ENCODE data around the gene IFNGR2.
A peak's percentile ranks its signal among the peaks of the same experiment; 100 is the strongest.
"Not testable (repeated sequence)": the region's sequence is repeated elsewhere in the genome, so short reads cannot be mapped to it uniquely, and the experiment has no call there.

The IFNGR2 gene

DNA sequence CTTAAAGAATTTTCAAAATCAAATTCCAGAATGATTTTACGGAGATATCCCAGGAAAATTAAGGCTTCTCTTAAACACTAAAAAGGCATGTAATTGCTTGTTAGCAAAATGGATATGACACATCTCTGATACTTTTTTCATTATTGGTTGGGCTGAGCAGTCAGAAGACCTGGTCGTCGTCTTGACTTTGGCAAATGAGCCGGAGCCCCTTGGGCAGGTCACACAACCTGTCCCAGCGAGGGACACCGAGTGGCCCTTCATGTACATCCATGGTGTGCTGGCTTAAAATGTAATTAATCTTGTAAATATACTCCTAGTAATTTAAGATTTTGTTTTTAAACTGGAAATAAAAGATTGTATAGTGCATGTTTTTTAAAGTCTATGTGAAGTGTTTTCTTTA, 33.9 kb downstream of the IFNGR2 start:
- DNase-seq (ENCODE audit: low read depth): no peak

- DNase-seq (ENCODE audit: low read depth): no peak
These were observed 38.6 kb downstream of the IFNGR2 start for GRCh38 chr21:33441489-33442477.

DNA sequence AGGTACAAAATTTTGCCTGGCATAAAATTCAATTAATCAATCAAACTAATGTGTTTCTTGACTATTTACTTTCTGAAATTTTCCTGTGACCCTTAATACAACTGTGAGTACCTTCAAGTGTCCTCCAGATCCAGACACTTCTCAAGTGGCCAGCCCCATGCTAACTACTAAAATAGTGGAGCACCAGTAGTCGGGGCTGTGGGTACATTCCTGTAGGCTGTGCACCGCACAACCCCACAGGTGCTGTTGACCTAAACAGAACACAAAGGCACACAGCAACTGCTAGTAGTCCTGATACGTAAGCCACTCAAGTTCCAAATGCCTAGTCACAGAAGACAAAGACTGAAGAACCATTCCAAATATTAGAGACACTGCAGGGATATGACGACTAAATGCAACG, 40.0 kb downstream of the IFNGR2 start:
- no peak for DNase-seq (ENCODE audit: low read depth)

GRCh38 chr21:33444499-33444898, 41.3 kb downstream of the IFNGR2 start:
- DNase-seq (ENCODE audit: low read depth): no peak

- not testable (repeated sequence) for DNase-seq (ENCODE audit: low read depth)
These were observed 43.4 kb downstream of the IFNGR2 start for GRCh38 chr21:33446620-33447019.

GRCh38 chr21:33449616-33450015, 46.4 kb downstream of the IFNGR2 start:
- no peak for DNase-seq (ENCODE audit: low read depth)

- no peak for DNase-seq (ENCODE audit: low read depth)
These were observed 48.4 kb downstream of the IFNGR2 start for GRCh38 chr21:33451634-33452071.

GRCh38 chr21:33452362-33452761, 49.1 kb downstream of the IFNGR2 start:
- DNase-seq (ENCODE audit: low read depth): no peak

- no peak for DNase-seq (ENCODE audit: low read depth)
These were observed 52.7 kb downstream of the IFNGR2 start for GRCh38 chr21:33455686-33456446.

GRCh38 chr21:33458861-33459260, 55.6 kb downstream of the IFNGR2 start:
- no peak for DNase-seq (ENCODE audit: low read depth)

GRCh38 chr21:33461538-33462250, 58.5 kb downstream of the IFNGR2 start:
- no peak for DNase-seq (ENCODE audit: low read depth)

DNA sequence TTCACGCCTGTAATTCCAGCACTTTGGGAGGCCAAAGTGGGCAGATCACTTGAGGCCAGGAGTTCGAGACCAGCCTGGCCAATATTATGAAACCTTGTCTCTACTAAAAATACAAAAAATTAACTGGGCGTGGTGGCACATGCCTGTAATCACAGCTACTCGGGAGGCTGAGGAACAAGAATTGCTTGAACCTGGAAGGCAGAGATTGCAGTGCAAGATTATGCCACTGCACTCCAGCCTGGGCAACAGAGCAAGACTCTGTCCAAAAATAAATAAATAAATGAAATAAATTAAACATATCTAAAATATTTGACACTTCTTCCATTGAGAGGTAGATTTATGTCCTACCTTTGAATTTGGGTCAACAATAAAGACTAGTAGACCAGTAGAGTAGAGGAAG, 66.0 kb downstream of the IFNGR2 start:
- not testable (repeated sequence) for DNase-seq (ENCODE audit: low read depth)

DNA sequence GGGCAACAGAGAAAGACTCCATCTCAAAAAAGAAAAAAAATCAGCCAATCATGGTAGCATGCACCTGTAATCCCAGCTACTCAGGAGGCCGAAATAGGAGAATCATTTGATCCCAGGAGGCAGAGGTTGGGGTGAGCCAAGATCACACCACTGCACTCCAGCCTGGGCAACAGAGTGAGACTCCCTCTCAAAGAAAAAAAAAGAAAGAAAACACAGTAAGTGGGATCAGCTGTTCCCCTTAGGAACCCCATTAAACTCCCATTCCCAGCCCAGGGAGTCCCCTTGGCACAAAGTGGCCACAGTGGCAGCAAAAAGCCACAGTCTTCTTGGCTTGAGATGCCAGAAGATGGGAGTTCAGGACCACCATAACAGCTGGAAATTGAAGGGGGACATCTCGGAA, 67.5 kb downstream of the IFNGR2 start:
- DNase-seq (ENCODE audit: low read depth): no peak

- no peak for DNase-seq (ENCODE audit: low read depth)
These were observed 70.1 kb downstream of the IFNGR2 start for GRCh38 chr21:33473344-33473743.

DNA sequence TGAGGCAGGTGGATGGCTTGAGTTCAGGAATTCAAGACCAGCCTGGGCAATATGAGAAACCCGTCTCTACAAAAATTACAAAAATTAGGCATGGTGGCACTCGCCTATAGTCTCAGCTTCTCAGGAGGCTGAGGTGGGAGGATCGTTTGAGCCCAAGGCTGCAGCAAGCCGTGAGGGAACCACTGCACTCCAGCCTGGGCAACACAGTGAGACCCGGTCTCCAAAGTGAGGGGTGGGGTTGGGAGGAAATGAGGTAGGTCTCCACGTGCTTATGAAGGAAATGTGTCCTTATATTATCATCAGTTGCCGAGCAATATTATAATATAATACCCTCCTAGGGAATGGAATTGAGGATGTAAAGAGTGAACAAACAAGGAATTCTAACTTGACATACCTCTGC, 73.9 kb downstream of the IFNGR2 start:
- no peak for DNase-seq (ENCODE audit: low read depth)

DNA sequence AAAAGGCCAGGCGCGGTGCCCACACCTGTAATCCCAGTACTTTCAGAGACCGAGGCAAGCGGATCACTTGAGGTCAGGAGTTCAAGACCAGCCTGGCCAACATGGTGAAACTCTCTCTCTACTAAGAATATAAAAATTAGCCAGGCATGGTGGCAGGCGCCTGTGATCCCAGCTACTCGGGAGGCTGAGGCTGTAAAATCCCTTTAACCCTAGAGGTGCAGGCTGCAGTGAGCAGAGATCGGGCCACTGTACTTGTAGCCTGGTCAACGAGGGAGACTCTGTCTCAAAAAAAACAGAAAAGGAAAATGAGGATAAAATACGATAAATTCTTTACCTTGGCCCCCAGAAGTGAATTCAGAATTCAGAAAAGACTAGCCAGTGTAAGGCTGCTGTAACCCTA, 75.0 kb downstream of the IFNGR2 start:
- no peak for DNase-seq (ENCODE audit: low read depth)

- peak; percentile 35 for DNase-seq (ENCODE audit: low read depth)
These were observed 75.9 kb downstream of the IFNGR2 start for GRCh38 chr21:33478935-33479678.

DNA sequence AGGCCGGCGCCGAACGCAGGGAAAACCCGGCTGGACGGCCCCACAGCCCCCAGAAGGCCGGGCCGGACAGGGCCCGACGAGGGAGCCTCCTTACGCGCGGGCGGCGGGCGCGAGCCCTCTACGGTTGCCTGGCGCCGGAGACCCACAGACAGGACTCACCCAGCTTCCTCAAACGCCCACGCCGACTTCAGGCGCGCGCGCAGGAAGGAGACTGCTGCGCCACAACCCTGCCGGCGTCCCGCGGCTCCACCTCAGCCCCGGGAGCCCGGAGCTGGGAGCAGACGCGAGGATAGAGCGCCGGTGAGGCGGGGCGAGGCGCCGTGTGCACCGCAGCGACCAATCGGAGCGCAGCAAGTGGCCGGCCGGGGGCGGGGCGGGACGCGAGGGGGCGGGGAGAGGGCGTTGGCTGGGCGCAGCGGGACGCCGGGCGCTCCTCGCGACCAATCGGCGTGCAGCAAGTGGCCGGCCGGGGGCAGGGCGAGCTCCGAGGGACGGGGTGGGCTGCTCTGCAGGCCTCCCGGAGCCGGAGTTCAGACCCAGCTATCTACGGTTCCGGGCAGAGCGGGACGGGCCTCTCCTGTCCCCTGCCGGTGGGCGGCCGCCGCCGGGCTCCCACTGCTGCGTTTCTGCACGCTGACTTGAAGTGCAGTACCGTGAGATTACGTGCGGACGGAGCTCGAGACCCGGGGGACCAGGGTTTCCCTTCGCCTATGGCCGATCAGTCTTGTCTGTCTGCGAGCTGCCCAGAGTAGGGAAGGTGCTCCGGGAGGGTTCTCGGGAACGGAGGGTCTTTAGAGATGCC, 76.7 kb downstream of the IFNGR2 start, which contains the start of gene TMEM50B:
TMEM50B (minus strand) TSS at position 296 of the 802 bp plus-strand sequence. CDS start 11,089 bp downstream, outside the sequence.
- peak; percentile 97 for DNase-seq (ENCODE audit: low read depth)

DNA sequence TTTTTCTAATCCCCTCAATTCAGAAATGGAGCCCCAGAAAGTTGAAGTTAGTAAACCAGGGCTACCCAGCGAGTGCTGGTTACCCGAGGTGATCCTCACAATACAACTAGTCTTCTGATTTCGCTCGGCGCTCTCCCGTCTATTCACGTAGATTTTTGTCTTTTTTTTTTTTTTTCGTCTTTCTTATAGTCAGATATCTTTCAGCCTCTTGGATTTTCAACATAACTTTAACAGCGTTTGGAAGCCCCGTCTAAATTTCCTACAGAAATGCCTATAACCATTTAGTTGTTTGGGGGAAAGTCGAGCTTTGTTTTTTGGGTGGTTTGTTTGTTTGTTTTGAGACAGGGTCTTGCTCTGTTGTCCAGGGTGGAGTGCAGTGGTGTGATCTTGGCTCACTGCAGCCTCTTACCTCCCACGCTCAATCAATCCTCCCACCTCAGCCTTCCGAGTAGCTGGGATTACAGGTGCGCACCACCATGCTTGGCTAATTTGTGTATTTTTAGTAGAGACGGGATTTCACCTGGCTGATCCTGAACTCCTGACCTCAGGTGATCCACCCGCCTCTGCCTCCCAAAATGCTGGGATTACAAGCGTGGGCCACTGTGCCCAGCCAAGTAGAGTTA, 77.4 kb downstream of the IFNGR2 start:
- no peak for DNase-seq (ENCODE audit: low read depth)

- no peak for DNase-seq (ENCODE audit: low read depth)
These were observed 78.2 kb downstream of the IFNGR2 start for GRCh38 chr21:33481314-33481943.
